Skeletal muscle satellite cell (primary cell): ENCODE data around the gene GSTM3.
"Not testable (repeated sequence)": the region's sequence is repeated elsewhere in the genome, so short reads cannot be mapped to it uniquely, and the experiment has no call there.

ENCODE experiments used
- H3K27me3 ChIP-seq: 2 replicates; pipeline ENCODE4 v1.7.0; 2013; ENCODE audit warnings: low read length; ENCODE audit not compliant: control insufficient read depth, insufficient read depth
- H3K36me3 ChIP-seq: 2 replicates; pipeline ENCODE4 v1.7.0; 2013; ENCODE audit warnings: mild to moderate bottlenecking, control low read depth, low read length; ENCODE audit not compliant: insufficient read depth
- H3K4me1 ChIP-seq: 2 replicates; pipeline ENCODE4 v1.7.0; 2013; ENCODE audit warnings: low read length; ENCODE audit not compliant: control insufficient read depth, insufficient read depth
- H3K4me2 ChIP-seq: 2 replicates; pipeline ENCODE4 v1.7.0; 2013; ENCODE audit warnings: mild to moderate bottlenecking, low read length
- H3K4me3 ChIP-seq: 2 replicates; pipeline ENCODE4 v1.7.0; 2013; ENCODE audit warnings: low read length
- H3K9ac ChIP-seq: 2 replicates; pipeline ENCODE4 v1.7.0; 2013; ENCODE audit warnings: mild to moderate bottlenecking, low read depth, low read length, moderate library complexity
- H3K9me3 ChIP-seq: replicated peaks from 2 replicates; pipeline ENCODE4 v1.7.0; 2013; ENCODE audit warnings: mild to moderate bottlenecking, control low read depth, low read length

The GSTM3 gene

DNA sequence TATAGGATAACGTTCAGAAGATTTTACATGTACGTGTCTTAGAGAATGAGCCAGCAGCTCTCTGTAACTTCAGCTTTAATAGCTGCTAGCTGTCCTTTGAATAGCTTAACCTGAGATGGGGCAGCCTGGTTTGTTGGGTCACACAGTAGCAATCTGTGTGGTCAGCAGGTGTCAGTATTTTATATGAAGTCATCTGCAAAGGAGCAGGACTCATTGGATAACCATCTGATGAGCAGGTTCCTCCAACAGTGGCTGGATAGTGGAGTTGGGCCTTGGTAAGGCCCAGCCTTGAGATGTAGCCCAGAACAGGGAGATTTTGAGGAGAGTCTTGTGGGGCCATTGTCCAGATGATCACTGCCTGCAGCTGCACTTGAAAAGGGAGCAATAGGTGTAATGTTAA, 22.3 kb downstream of the GSTM3 start:
- Histone ChIP-seq H3K36me3 (no peaks in the 10 kb centered on the region), H3K9ac (no peak overlapping the region), H3K4me3 (no peak overlapping the region), H3K9me3 (no peaks in the 10 kb centered on the region), H3K4me1 (peaks cover 10% of the 10 kb centered on the region), H3K4me2 (no peak overlapping the region), H3K27me3 (peaks cover 5% of the 10 kb centered on the region)

DNA sequence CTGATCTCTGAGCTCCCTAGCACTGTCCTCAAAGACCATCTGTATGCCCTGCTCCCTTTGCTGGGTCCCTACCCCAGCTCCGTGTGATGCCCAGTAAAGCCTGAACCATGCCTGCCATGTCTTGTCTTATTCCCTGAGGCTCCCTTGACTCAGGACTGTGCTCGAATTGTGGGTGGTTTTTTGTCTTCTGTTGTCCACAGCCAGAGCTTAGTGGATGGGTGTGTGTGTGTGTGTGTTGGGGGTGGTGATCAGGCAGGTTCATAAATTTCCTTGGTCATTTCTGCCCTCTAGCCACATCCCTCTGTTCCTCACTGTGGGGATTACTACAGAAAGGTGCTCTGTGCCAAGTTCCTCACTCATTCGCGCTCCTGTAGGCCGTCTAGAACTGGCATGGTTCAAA, 23.1 kb downstream of the GSTM3 start:
- no peak overlapping the region for H3K4me2 ChIP-seq
- H3K27me3 ChIP-seq: peaks cover 6% of the 10 kb centered on the region
- H3K36me3 ChIP-seq: no peaks in the 10 kb centered on the region
- no peak overlapping the region for H3K9ac ChIP-seq
- H3K4me1 ChIP-seq: peaks cover 10% of the 10 kb centered on the region
- H3K4me3 ChIP-seq: no peak overlapping the region
- H3K9me3 ChIP-seq: no peaks in the 10 kb centered on the region

DNA sequence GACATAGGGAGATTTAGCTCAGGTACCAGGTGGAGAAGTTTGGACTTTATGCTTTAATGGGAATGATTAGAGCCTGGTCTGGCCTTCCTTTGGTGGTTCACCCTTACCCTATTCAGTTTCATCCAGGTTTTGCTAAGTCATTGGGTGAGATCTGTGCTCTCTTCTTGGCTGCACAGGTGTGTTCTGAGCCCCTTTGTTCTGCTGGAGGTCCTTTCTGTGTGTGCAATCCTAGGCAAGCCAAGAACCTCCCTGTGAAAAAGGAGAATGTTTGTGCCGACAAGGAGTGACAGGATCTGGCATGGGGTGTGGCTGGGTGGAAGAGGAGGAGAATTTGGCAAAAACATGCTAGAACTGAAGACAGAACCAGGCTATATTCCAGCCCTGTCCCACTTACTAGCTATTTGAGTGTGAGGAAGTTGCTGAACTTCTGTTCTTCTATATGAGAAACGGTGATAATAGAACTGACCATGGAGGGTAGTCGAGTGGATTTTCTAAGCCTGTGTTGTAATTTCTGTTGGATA, 24.2 kb downstream of the GSTM3 start:
- Histone ChIP-seq H3K9ac (no peak overlapping the region), H3K27me3 (peaks cover 6% of the 10 kb centered on the region), H3K9me3 (no peaks in the 10 kb centered on the region), H3K4me2 (no peak overlapping the region), H3K4me3 (no peak overlapping the region), H3K4me1 (peaks cover 10% of the 10 kb centered on the region), H3K36me3 (no peaks in the 10 kb centered on the region)

DNA sequence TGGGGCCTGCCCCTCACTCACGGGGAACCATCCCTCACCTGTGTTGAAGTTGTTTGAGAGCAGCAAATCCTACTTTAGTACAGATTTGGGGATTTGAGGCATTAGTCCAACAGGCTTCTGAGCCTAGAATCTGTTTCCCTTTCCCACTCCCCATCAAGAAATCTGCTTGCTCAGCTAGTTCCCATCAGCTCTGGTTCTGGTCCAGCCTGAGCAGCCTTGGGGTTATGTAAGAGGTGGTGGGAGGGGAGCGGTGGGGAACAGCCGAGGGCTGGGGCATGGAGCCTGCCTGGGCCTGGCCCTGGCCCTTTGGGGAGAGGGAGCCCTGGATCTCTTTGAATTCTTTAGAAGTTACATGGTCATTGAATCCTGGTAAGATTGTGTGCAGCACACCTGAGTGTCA, 24.7 kb downstream of the GSTM3 start:
- peaks cover 10% of the 10 kb centered on the region for H3K4me1 ChIP-seq
- no peaks in the 10 kb centered on the region for H3K9me3 ChIP-seq
- H3K9ac ChIP-seq: no peak overlapping the region
- no peaks in the 10 kb centered on the region for H3K36me3 ChIP-seq
- no peak overlapping the region for H3K4me3 ChIP-seq
- no peak overlapping the region for H3K4me2 ChIP-seq
- H3K27me3 ChIP-seq: peaks cover 6% of the 10 kb centered on the region

DNA sequence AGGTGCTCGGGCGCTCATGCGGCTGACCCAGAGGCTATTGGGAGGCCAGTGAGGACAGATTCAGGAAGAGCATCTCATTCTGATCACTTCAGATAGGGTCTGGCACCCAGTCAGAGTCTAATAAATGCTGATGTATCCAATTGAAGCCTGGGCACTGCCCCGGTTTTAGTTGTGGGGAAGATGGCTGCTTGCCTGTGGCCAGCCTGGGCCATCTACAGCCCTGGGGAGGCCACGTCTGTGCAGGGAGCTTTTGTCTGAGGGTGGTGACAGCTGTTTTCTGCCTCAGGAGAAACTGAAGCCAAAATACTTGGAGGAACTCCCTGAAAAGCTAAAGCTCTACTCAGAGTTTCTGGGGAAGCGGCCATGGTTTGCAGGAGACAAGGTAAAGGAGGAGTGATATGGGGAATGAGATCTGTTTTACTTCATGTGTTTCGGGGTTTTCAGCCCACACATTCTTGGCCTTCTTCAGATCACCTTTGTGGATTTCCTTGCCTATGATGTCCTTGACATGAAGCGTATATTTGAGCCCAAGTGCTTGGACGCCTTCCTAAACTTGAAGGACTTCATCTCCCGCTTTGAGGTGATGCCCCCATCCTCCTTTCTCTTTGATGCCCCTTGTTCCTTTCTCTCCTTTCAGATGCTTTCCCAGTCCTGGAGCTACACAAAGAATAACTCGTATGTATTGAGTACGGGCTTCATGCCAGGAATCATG, 26.0 kb downstream of the GSTM3 start:
- no peak overlapping the region for H3K4me3 ChIP-seq
- H3K9ac ChIP-seq: no peak overlapping the region
- peaks cover 8% of the 10 kb centered on the region for H3K4me1 ChIP-seq
- peaks cover 6% of the 10 kb centered on the region for H3K27me3 ChIP-seq
- no peaks in the 10 kb centered on the region for H3K36me3 ChIP-seq
- H3K4me2 ChIP-seq: no peak overlapping the region
- no peaks in the 10 kb centered on the region for H3K9me3 ChIP-seq

DNA sequence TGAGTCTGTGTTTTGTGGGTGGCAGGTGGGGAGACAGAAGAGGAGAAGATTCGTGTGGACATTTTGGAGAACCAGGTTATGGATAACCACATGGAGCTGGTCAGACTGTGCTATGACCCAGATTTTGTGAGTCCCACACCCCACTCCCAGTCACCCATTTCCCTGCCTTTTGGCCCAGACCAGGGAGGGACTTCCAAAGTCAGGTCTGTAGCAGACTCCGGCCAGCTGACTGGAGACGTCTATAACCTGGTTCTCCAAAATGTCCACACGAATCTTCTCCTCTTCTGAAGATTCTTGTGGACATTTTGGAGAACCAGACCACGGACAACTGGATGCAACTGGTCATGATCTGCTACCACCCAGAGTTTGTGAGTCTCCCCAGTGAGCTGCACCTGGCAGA, 27.2 kb downstream of the GSTM3 start:
- H3K9ac ChIP-seq: no peak overlapping the region
- H3K36me3 ChIP-seq: no peaks in the 10 kb centered on the region
- no peaks in the 10 kb centered on the region for H3K4me1 ChIP-seq
- H3K4me2 ChIP-seq: no peak overlapping the region
- no peak overlapping the region for H3K4me3 ChIP-seq
- H3K27me3 ChIP-seq: peaks cover 6% of the 10 kb centered on the region
- no peaks in the 10 kb centered on the region for H3K9me3 ChIP-seq

DNA sequence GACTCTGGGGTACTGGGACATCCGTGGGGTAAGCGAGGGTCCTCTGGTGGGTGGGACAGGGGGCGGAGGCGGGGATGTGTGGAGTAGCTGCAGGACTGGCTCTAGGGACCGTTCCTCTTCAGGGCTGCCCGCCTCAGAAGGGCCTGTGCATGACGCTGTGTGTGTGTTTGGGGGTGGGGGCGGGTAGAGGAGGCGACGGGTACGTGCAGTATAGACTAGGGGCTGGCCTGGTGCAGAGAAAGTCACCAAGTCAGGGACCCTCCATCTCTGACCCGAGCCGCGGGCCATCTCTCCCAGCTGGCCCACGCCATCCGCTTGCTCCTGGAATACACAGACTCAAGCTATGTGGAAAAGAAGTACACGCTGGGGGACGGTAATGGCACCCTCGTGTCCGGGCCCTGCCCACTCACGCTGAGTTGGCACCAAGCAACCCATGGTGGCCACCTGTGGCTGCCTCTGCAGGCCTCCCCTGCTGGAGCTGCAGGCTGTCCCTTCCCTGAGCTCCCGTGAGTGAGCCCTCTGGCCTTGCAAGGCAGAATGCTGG, 28.4 kb downstream of the GSTM3 start:
- no peaks in the 10 kb centered on the region for H3K36me3 ChIP-seq
- no peak overlapping the region for H3K4me2 ChIP-seq
- H3K4me3 ChIP-seq: no peak overlapping the region
- H3K27me3 ChIP-seq: peaks cover 6% of the 10 kb centered on the region
- H3K9me3 ChIP-seq: no peaks in the 10 kb centered on the region
- H3K9ac ChIP-seq: no peak overlapping the region
- no peaks in the 10 kb centered on the region for H3K4me1 ChIP-seq

DNA sequence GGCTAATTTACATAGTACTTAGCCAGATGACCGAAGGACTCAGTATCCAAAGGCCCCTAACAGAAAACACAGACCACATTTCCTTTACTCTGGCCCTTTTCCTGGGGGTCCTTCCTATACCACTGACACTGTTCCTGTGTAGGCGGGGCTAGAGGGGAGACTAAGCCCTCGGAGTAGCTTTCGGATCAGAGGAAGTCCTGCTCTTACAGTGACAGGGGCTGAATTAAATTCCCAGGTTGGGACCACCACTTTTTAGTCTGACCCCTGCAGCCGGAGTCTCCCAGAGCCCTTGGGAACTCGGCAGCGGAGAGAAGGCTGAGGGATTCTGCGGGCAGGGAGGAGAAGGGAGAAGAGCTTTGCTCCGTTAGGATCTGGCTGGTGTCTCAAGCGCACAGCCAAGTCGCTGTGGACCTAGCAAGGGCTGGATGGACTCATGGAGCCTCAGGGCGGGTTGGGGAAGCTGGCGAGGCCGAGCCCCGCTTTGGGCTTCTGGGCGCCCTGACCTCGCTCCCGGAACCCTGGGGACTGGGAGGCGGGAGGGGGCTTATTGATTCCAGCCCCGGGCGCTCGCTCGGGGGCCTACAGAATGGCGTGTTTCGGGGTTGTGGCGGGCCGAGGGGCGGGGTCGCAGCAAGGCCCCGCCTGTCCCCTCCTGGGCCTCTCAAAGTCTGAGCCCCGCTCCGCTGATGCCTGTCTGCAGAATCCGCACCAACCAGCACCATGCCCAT, 29.1 kb downstream of the GSTM3 start, which contains the start of gene GSTM5:
GSTM5 (plus strand) TSS at position 659 of the 728 bp plus-strand sequence; CDS start at position 721, 62 bp downstream.
- H3K9ac ChIP-seq, H3K4me3 ChIP-seq: not testable (repeated sequence)

DNA sequence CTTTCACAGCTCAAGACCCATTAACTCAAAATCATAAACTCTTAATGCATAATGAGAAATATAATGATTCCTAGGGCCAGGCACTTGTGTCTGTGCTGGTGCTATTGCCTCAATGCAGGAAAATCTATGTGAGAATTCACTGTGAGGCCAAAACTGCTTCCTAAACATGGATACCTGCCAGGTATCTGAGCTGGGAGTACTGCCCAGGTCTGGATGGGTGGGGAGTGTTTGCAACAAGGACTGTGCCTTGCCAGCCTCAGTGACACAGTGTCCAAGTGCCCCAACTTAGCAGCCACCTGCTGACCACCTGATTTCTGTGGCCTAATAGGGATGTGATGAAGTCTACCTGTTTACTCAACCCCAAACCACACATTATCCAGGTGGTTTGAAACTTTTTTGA, 31.0 kb downstream of the GSTM3 start:
- not testable (repeated sequence) for H3K4me2 ChIP-seq, H3K9me3 ChIP-seq, H3K4me3 ChIP-seq

More for the DNA sequence above, 29.1 kb downstream of the GSTM3 start, which contains the start of gene GSTM5:
- H3K9me3 ChIP-seq, H3K36me3 ChIP-seq, H3K4me2 ChIP-seq, H3K4me1 ChIP-seq, H3K27me3 ChIP-seq: not testable (repeated sequence)

DNA sequence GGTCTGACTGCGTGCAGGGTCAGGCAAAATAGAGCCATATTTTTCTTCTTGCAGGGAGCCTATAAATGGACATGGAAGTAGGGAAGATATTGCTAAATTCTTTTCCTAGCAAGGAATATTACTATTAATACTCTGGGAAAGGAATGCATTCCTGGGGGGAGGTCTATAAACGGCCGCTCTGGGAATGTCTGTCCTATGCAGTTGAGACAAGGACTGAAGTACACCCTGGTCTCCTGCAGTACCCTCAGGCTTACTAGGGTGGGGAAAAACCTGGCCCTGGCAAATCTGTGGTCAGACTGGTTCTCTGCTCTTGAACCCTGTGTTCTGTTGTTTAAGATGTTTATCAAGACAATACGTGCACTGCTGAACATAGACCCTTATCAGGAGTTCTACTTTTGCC, 31.9 kb downstream of the GSTM3 start:
- H3K36me3 ChIP-seq, H3K4me1 ChIP-seq, H3K27me3 ChIP-seq, H3K9me3 ChIP-seq, H3K9ac ChIP-seq, H3K4me2 ChIP-seq, H3K4me3 ChIP-seq: not testable (repeated sequence)

More for the DNA sequence above, 31.0 kb downstream of the GSTM3 start:
- H3K9ac ChIP-seq, H3K4me1 ChIP-seq, H3K36me3 ChIP-seq, H3K27me3 ChIP-seq: not testable (repeated sequence)

DNA sequence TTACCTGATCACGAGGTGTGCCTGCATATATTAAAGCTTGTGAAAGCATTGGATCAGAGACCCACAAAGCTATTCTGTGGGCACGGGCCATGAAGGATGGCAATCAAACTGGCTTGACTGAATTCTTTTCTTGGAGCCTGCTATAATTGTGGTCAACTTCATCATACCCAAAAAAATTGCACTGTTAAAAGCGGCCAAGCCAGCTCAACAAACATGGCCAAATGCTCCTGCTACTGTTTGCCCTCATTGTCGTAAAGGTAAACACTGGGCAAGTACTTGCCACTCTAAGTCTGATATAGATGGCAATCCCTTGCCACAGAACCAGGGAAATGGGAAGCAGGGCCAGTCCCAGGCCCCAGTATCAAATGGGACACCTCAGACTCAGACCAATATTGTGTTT, 35.4 kb downstream of the GSTM3 start:
- H3K36me3 ChIP-seq: no peaks in the 10 kb centered on the region
- H3K9ac ChIP-seq: no peak overlapping the region
- H3K4me1 ChIP-seq: no peaks in the 10 kb centered on the region
- H3K27me3 ChIP-seq: no peaks in the 10 kb centered on the region
- no peak overlapping the region for H3K4me2 ChIP-seq
- no peaks in the 10 kb centered on the region for H3K9me3 ChIP-seq
- no peak overlapping the region for H3K4me3 ChIP-seq
